Measurements from ENCODE around the gene RBP5.

Gene RBP5

DNA sequence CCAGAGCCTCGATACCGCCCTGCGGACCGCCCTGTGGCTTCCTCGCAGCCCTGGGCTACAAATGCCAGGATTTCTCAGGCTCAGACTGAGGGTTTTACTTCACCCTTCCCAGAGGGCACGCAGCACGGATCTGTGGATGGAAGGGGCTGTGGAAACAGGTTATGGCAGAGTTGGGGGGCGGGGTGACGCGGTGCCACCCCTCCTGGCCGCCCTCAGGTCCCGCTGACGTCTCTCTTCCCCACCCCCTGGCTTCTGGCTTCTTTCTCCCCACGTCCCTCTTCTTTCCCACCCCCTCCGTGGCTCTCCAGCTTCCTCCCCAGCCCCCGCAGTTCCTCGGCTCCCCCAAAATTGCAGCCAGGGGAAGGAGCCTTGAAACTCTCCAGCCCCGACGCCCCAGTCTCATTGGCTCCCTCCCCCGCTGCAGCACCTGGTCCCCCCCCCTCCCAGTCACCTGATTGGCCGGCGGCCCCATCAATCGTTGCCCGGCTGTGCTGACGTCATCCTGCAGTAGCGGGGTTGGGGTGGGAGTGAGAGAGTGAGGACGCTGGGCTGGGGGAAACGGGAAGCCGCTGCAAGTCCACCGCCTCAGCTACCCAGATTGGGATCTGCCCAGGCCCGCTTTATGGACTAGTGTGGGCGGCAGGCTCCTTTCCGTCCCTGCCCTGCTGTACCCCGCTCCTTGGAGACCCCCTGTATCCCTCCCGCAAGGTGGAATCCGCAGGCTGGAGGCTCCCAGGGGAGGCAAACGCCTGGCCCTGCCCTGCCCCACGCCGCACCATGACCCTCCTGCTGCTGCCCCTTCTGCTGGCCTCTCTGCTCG, 1.4 kb upstream of the RBP5 start, which contains the start of gene CLSTN3:
CLSTN3 (plus strand) TSS at position 500 of the 820 bp plus-strand sequence; CDS start at position 778, 278 bp downstream.
- TF ChIP-seq, protein P1, sequence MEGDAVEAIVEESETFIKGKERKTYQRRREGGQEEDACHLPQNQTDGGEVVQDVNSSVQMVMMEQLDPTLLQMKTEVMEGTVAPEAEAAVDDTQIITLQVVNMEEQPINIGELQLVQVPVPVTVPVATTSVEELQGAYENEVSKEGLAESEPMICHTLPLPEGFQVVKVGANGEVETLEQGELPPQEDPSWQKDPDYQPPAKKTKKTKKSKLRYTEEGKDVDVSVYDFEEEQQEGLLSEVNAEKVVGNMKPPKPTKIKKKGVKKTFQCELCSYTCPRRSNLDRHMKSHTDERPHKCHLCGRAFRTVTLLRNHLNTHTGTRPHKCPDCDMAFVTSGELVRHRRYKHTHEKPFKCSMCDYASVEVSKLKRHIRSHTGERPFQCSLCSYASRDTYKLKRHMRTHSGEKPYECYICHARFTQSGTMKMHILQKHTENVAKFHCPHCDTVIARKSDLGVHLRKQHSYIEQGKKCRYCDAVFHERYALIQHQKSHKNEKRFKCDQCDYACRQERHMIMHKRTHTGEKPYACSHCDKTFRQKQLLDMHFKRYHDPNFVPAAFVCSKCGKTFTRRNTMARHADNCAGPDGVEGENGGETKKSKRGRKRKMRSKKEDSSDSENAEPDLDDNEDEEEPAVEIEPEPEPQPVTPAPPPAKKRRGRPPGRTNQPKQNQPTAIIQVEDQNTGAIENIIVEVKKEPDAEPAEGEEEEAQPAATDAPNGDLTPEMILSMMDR (conservative IDR thresholded peaks at IDR 0.05), result no peak
- H3K27ac ChIP-seq, result peak within 1 kb of the TSS; percentile 77

DNA sequence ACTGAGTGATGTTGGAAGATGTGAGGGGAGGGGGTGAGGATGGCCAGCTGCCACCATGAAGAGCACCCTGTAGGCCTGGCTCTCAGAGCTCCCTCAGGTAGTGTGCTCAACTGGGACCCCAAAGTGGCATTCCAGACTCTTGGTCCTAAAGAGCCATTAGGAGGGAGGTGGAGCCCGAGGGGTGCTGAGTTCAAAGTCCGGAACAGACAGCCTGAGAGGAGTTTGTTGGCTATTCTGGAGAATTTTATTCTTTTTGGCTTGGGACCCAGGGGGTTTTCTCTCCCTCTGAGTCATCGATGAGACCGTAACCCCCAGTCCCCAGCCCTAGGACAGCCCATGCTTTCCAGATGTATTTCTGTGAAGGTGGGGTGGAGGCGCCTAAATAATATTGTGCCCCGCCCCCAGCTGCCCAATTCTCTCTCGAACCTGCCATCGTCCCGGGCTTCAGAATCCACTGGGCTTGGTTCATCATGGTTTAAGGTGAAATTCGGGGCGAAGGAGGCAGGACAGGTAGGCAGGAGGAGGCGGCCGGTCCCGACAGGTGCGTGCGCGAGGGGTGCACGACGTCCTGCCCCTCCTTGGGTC, 690 bp upstream of the RBP5 start:
- TF ChIP-seq, protein P1 (conservative IDR thresholded peaks at IDR 0.05), result no peak
- H3K27ac ChIP-seq, result peak overlapping the region; percentile 77

DNA sequence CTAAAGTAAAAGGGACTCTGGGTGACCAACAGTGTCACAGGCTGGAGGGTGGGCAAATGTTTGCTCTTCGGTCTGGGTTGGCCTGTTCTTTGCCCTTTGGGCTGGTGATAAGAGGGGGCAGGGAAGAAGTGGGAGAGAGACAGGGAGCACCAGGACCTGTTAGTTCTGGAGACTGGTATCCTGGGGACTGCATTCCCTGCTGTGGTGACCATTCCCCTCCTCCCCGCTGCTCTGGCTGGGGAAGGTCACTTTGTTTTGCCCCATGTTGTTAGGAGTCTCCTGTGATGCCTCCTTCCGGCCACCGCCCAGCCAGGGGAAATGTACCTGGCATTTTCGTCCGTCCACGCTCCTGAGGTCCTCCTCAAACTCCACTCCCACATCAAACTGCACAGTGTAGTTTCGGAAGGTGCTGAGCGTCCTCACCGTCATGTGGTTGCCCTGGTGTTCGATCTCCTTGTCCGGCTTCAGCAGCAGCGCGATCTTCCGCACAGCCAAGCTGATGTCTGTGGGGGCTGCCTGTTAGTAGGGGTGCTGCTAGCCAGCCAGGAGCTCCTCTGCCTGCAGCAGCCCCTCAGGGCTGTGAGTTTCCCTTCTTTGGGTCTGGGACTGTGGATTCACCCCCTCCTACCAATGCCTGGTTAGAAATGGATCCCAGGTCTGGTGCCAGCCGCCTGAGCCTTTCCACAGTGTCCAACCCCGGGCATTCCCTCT, 618 bp downstream of the RBP5 start:
- TF ChIP-seq, protein P1 (conservative IDR thresholded peaks at IDR 0.05), result no peak
- no peak overlapping the region for H3K27ac ChIP-seq

DNA sequence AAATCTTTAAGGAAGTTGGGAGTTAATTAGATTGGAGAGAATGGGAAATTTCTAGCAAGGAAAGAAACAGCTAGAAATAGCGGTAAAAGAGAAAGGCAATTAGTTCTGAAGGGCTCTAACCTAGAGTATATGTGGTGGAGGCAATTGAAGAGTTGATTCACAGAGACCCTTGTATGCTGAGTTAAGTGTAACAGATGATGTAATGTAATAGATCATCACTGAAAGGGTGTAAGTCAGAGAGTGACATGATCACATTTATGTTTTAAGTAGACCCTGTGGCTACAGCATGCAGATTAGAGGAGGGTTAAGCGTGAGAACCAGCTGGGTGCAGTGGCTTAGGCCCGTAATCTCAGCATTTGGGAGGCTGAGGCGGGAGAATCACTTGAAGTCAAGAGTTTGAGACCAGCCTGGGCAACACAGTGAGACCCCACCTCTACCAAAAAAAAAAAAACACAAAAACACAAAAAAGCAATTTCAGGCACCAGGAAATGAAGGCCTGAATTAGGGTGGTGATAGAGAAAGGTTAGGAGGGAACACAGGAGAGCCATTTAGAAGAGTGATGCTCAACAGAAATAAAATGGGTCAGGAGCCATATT, 3.0 kb downstream of the RBP5 start:
- TF ChIP-seq, protein P1 (conservative IDR thresholded peaks at IDR 0.05), result no peak

GRCh38 chr12:7123806-7124522, 4.7 kb downstream of the RBP5 start:
- TF ChIP-seq, protein P1 (conservative IDR thresholded peaks at IDR 0.05), result no peak
- H3K27ac ChIP-seq, result no peak overlapping the region

More for the DNA sequence above, 3.0 kb downstream of the RBP5 start:
- no peak overlapping the region for H3K27ac ChIP-seq

GRCh38 chr12:7122811-7123769, 5.6 kb downstream of the RBP5 start:
- no peak overlapping the region for H3K27ac ChIP-seq
- TF ChIP-seq, protein P1 (conservative IDR thresholded peaks at IDR 0.05), result no peak
